Measurements from ENCODE around the gene SMIM9.

DNA sequence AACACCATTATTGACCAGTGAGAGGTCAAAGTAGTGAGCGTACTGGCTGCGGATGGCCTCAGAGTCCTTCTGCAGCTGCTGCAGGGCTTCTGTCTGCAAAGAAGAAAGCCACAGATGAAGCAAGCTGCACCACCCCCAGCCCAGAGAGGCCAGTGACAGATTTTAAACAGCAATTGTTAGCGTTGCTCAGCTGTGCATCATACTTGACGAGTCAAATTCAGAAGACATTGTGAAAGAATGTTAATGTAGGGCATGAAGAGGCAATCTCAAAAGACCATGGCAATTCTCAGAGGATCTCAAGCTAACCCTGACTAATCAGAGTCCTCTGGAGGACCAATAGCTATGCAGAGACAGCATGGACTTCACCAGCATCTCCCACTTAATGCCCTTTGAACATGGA lies 55.2 kb downstream of the SMIM9 start:
- TF ChIP-seq, protein P1, sequence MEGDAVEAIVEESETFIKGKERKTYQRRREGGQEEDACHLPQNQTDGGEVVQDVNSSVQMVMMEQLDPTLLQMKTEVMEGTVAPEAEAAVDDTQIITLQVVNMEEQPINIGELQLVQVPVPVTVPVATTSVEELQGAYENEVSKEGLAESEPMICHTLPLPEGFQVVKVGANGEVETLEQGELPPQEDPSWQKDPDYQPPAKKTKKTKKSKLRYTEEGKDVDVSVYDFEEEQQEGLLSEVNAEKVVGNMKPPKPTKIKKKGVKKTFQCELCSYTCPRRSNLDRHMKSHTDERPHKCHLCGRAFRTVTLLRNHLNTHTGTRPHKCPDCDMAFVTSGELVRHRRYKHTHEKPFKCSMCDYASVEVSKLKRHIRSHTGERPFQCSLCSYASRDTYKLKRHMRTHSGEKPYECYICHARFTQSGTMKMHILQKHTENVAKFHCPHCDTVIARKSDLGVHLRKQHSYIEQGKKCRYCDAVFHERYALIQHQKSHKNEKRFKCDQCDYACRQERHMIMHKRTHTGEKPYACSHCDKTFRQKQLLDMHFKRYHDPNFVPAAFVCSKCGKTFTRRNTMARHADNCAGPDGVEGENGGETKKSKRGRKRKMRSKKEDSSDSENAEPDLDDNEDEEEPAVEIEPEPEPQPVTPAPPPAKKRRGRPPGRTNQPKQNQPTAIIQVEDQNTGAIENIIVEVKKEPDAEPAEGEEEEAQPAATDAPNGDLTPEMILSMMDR (IDR thresholded peaks at IDR 0.05; ENCODE audit: low read depth, low read length) = no peak
- TF ChIP-seq EZH2phosphoT487 (IDR thresholded peaks at IDR 0.05; ENCODE audit: low read depth) = no peak
